ENCODE data around the gene PRPF6.

Gene PRPF6

GRCh38 chr20:63945921-63946920 lies 34.7 kb upstream of the PRPF6 start:
- DNase-seq (ENCODE audit: low spot score) = no peak

DNA sequence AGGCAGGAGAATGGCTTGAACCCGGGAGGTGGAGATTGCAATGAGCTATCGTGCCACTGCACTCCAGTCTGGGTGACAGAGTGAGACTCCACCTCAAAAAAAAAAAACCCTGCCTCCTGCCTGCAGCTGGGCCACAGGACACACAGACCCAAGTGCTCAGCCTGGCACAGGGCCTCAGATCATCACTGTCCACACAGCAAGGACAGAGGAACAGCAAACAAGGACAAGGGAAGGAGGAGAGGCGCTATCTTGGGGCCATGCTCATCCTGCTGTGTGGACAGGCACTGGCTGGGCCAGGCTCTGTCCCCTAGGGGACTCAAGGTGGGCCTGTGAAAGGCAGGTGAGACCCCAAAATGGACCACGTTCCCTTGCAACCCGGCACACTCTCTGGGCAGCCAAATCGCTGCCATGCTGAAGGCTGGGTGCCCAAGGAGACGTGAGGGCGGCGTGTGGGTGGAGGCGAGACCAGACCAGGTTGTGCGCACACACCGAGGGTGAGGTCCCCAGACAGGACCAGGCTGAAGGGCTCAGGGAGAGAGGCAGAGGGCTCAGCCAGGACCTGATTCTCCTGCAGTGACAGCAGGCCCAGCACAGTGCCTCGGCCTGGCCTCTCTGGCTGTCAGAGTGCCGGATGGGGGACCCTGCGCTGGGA lies 33.8 kb upstream of the PRPF6 start:
- no peak for DNase-seq (ENCODE audit: low spot score)

- DNase-seq (ENCODE audit: low spot score) = no peak
Observed at GRCh38 chr20:63947638-63948456, 33.1 kb upstream of the PRPF6 start.

- no peak for DNase-seq (ENCODE audit: low spot score)
Observed at GRCh38 chr20:63950701-63951397, 30.1 kb upstream of the PRPF6 start.

GRCh38 chr20:63951398-63952209 lies 29.3 kb upstream of the PRPF6 start:
- no peak for DNase-seq (ENCODE audit: low spot score)

DNA sequence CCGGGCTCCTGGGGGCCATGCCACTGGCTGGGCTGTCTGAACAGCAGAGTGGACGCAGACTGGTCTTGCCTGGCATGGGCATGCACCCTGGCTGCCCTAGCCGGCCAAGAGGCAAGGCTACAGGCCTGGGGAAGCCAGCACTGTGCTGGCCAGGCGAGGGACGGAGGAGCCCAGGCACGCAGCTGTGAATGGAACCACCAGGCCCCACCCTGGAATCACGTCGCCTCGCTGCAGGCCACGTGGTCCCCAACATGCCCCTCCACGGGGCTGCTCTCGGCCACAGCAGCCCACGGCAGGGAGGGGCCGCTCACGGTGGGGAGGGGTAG lies 28.8 kb upstream of the PRPF6 start:
- no peak for DNase-seq (ENCODE audit: low spot score)

GRCh38 chr20:63952769-63953168 lies 28.2 kb upstream of the PRPF6 start:
- DNase-seq (ENCODE audit: low spot score) = no peak

GRCh38 chr20:63953764-63954429 lies 27.0 kb upstream of the PRPF6 start:
- DNase-seq (ENCODE audit: low spot score) = no peak

DNA sequence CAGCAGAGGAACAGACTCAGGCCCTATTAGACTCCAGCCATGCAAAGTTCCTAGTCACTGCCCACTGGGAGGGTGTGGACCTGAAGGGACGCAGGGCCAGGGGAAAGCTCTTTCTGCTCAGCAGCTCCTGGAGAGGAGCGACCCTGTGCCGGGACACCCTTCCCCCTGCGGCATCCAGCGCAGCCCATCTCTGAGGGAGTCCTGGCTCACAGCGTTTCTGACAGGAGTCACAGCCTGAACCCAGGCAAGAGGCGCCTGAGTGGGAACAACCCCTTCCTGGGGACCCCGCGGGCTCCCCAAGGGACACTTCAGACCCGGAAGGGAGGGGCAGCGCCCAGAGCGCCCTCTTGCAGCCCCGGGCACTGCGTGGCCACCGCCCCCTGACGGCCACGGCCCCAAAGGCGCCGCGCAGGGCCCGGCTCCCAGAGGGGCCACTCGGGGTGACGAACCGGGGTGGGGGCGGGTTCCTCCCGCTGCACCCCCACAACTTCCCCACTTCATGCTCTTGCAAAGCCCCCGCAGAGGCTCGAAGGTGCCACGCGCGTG lies 25.6 kb upstream of the PRPF6 start:
- no peak for DNase-seq (ENCODE audit: low spot score)

DNA sequence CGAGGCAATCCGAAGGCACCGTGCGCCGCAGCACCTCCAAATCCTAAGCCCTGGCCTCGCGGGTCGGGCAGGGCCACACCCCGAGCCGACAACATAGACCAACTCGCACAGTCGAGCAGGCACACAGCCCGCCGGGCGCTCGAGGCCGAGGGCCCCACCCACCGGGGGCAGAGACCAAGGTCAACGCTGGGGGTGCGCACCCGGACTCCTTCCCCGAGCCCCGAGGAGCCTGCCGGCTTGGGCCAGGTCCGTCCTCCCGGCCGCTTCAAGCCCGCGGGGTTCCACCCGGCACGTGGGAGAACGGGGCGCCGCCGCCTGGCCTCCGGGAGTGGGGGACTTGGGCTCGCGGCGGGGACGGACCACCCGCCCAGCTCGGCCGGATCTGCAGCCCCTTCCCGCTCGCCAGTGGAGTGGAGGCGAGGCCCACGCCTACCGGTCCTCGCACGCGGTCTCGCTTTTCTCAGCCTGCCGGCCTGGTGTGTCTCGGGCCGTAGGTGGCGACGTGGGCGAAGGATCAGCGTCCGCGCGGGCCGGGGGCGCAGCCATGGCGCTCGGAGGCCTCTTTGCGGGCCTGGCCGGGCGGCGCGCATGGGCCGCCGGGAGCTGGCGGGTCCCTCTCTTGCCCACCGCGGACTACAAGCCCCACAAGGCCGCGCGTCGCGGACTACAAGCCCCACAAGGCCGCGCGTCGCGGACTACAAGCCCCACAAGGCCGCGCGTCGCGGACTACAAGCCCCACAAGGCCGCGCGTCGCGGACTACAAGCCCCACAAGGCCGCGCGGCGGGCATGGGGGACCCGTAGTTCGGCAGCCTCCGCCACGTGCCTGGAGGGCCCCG lies 24.9 kb upstream of the PRPF6 start, which contains the start of gene UCKL1:
UCKL1 (minus strand) TSS at position 590 of the 837 bp plus-strand sequence; CDS start at position 546, 44 bp downstream.
- DNase-seq (ENCODE audit: low spot score) = peak; percentile 89

DNA sequence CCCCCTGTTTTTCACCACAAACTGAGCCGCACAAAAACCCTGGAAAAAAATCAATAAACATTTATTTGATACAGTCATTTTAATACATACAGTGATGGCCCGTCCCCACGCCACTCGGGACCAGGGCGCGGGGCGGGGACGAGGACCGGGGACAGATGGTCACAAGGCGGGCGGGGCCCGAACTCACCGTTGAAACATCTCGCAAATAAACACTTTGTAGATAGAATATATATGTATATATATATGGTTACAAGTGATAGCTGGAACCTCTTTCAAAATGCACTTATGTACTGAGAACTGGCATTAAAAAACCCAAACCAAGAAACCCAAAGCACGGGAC lies 24.3 kb upstream of the PRPF6 start:
- DNase-seq (ENCODE audit: low spot score) = no peak

GRCh38 chr20:63957004-63957689 lies 23.8 kb upstream of the PRPF6 start:
- no peak for DNase-seq (ENCODE audit: low spot score)

GRCh38 chr20:63957690-63958441 lies 23.1 kb upstream of the PRPF6 start:
- DNase-seq (ENCODE audit: low spot score) = no peak

DNA sequence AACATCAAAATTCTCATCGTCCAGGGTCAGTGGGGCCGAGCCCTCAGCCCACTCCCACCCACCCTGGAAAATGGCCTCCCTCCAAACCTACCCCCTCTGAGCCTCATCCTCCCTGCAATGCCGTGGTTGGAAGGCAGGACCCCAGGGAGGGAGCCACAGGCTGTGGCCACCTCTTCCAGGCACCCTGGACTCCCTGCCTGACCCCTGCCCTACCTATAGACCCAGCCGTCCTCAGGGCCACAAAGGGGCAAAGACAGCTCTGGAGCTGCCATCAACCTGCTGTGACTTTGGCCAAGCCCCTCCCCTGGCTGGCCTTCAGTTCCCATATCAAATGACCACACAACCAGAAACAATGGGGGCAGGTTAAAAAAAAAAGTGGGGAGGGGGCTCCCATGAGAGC lies 22.5 kb upstream of the PRPF6 start:
- no peak for DNase-seq (ENCODE audit: low spot score)

GRCh38 chr20:63958964-63959698 lies 21.8 kb upstream of the PRPF6 start:
- no peak for DNase-seq (ENCODE audit: low spot score)

GRCh38 chr20:63959699-63960075 lies 21.2 kb upstream of the PRPF6 start:
- DNase-seq (ENCODE audit: low spot score) = no peak

Data from left forelimb (tissue), 1 donor.